HG03460 (cell line): ENCODE measurements around the gene C16orf82.

Experiments used
- ATAC-seq: cut with Tn5 transposase; IDR thresholded peaks from one replicate; pipeline ENCODE4 v1.9.1; 2021; ENCODE audit not compliant: unreplicated experiment

The C16orf82 gene

GRCh38 chr16:27066668-27067537 lies at the start of gene C16orf82:
Gene C16orf82, plus strand, starts transcription at chr16:27066927.
- ATAC-seq: no peak

- ATAC-seq: no peak
Measured at GRCh38 chr16:27020031-27020430, 46.7 kb upstream of the C16orf82 start.

GRCh38 chr16:27024010-27024409 lies 42.7 kb upstream of the C16orf82 start:
- ATAC-seq: no peak

DNA sequence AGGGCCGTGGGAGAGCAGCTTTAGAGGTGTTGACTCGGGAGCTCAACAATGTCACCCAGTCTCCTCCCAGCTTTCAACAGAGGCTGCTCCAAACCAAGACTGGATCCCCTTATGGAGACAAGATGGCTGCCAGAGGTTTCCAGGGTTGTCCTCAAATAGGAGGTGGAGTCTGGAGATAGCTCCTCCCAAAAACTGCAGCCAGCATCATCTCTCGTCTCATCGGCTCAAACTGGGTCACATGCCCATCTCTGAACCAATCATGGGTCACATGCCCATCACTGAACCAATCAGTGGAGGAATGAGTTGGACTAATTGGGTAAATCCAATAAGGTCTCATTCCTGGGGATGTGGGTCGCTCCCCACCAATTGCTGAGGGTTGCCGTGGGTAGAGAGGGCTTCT lies 41.1 kb upstream of the C16orf82 start:
- ATAC-seq: no peak

DNA sequence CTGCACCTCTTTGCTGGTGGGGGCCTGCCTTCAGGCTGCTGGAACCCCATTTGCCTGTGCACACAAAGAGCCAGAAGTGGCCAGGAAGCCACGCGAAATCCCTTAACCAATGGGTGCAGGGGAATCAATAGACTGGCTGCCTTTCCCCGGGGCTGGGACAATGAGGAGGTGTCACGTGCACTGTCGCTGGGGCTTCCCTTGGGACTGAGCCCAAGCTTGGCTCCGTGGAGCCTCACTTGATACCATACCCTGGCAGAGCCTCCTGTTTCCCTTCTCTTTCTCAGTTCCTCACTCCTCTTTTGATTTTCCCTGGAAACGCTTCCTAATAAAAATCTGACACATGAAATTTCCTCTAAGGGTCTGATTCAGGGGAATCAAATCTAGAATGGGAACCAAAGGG lies 38.8 kb upstream of the C16orf82 start:
- no peak for ATAC-seq

GRCh38 chr16:27028591-27029110 lies 38.1 kb upstream of the C16orf82 start:
- no peak for ATAC-seq

GRCh38 chr16:27029525-27029924 lies 37.2 kb upstream of the C16orf82 start:
- ATAC-seq: no peak

- ATAC-seq: no peak
Measured at GRCh38 chr16:27033281-27033979, 33.3 kb upstream of the C16orf82 start.

DNA sequence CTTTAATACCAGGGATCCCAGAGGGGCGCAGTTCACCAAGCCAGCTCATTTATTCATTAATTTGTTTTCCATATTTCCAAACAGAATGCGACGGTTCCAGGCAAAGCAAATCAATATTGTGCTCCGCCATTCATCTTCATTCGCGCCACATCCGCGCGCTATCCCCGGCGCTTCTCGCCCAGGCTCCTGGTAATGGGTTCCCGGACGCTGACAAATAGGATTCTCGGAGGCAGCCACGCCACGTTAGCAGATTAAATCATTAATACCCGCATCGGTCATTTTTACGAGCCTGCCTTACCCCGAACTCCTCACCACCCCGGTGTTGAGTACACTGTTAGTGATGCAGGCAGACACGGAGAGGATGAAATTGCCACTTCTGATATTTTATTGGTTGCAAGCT lies 26.0 kb upstream of the C16orf82 start:
- no peak for ATAC-seq

DNA sequence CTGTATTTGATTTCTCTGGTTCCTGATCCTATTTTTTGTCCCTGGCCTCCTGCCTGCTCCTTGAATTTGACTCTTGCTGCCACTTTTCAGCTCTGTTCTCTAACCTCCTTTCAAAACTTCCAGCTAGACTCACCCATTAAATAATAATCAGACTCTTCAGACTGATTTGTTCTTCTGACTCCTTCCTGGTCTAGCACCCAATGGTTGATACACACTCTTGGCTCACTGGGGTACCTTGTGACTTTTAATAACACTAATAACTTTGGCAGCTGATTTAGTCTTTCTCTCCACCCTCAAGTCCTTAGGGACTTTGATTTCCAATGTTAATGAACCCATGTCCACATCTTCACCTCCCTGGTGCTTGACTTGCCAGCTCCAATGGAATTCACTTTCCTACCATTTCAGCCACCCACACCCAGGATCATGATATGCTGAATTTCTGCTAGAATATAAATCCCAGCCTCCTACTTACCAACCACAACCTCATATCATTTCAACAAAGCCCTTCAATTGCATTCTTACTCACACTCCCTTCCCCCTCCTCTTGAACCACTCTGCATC lies 19.7 kb upstream of the C16orf82 start:
- ATAC-seq: no peak

DNA sequence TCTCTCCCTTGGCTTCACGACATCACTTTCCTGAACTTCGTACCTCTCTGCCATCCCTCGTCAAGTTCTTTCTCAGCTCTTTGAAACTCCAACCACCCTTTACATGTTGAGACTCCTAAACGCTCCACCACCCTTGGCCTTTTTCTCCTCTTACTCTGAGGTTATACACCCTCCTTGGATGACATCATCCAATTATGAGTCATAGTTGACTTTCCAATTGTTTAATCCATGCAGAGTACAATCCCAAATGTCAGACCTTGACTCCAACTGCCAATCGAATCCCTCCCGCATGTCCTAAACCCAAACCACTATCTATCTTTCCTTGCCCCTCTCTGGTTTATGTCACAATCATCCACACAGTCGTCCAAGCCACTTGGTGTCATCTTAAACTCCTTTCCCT lies 18.4 kb upstream of the C16orf82 start:
- no peak for ATAC-seq

GRCh38 chr16:27049117-27049516 lies 17.6 kb upstream of the C16orf82 start:
- ATAC-seq: no peak

DNA sequence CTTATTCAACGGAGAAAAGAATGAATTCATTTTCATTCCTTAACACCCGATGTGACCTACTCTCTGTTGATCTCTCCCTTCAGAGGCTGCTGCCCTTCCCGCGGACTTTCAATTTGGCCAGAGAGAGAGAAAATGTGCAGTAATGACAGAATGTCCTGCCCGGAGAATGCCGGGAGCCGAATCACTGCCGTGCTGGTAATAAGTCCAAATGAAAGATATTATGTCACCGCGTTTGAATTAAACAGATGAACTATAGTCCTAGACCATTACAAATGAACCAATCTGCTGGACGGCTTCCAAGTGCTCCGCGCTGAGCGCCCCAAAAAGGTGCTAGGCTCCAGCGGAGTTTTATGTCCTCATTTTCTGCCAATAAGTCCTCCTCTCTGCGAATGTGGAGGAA lies 14.7 kb upstream of the C16orf82 start:
- no peak for ATAC-seq

- no peak for ATAC-seq
Measured at GRCh38 chr16:27053996-27054395, 12.7 kb upstream of the C16orf82 start.

- no peak for ATAC-seq
Measured at GRCh38 chr16:27058299-27058698, 8.4 kb upstream of the C16orf82 start.

DNA sequence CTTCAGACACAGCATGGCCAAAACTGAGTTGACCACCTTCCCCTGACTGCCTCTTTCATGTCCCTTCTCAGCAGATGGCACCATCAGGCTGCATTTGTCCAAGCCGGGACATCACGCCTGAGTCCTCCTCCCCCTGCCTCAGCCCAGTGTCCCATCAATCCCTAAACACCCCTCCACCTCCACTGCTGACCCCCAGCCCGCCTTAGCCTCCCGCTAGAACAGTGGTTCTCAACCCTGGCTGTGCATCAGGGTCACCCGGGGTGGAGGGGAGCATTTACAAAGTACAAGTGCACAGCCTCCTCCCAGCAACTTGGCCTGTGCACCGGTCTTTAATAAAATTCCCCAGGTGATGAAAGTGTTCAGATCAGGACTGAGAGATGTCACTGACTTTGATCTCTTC lies 4.0 kb downstream of the C16orf82 start:
- no peak for ATAC-seq

GRCh38 chr16:27073733-27074132 lies 7.0 kb downstream of the C16orf82 start:
- ATAC-seq: no peak

DNA sequence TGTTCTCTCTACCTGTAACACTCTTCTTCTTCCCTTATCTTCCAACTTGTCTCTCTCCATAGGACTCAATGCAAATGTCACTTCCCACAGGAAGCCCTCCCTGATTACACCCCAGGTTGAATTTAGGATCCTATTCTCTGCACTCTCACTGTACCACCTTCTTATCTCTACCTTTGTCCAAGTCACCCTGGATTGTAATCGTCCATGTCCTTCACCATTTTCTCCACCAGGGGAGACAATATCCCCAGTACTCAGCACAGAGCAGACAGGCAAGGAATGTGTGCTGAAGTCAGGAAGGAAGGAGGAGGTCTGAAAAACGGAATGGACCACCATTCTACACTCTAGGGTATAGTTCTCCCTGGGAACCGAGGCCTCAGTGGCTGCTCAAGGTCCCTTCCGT lies 14.2 kb downstream of the C16orf82 start:
- no peak for ATAC-seq

GRCh38 chr16:27083861-27084261 lies 17.1 kb downstream of the C16orf82 start:
- ATAC-seq: no peak

- ATAC-seq: no peak
Measured at GRCh38 chr16:27084307-27085028, 17.7 kb downstream of the C16orf82 start.

DNA sequence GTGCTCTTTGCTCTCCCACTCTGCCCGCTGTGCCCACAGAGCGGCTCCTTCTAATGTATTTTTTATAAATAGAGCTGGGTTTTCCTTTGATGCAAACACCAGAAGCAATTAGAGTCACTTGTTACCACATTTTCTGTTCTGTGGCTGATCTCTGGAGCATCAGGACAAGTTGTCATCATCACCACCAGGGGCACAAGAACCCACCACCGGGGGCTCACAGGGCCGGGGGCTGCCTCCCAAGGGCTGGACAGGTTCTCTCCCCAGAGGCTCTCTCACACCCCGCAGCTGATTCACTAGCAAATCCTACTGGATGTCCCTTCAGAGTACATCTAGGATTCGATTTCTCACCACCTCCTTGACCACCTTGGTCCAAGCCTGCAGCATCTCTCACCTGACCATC lies 18.5 kb downstream of the C16orf82 start:
- ATAC-seq: no peak
